GM12878 (cell line): ENCODE data around the gene SLC12A7. TPM values are rescaled to one million over a fixed set of nuclear protein-coding genes. Genes with fewer than 3 reads are reported as not detected.

ENCODE experiments used
- ATF2 ChIP-seq: IDR thresholded peaks from 2 replicates; pipeline ENCODE4 v1.6.1; 2012; ENCODE audit warnings: low read length, inconsistent platforms
- BCL3 ChIP-seq: IDR thresholded peaks from 2 replicates; pipeline ENCODE4 v1.6.1; 2011; ENCODE audit warnings: borderline replicate concordance, low read depth, mild to moderate bottlenecking, moderate library complexity, low read length; ENCODE audit not compliant: insufficient read depth, poor library complexity, severe bottlenecking
- HDAC2 ChIP-seq: fragments of 200-600 bp; sonication (generic); IDR thresholded peaks from 2 replicates; pipeline ENCODE4 v1.6.1; 2017
- IKZF1 ChIP-seq: fragments of 450-650 bp; conservative IDR thresholded peaks from 2 replicates; pipeline ENCODE4 v1.6.1; 2017; ENCODE audit warnings: antibody characterized with exemption, mild to moderate bottlenecking
- IRF5 ChIP-seq: fragments of 450-650 bp; IDR thresholded peaks from 2 replicates; pipeline ENCODE4 v1.6.1; 2017; ENCODE audit warnings: borderline replicate concordance
- MEF2A ChIP-seq: IDR thresholded peaks from 2 replicates; pipeline ENCODE4 v1.6.1; 2011; ENCODE audit warnings: low read depth, mild to moderate bottlenecking, low read length, moderate library complexity; ENCODE audit not compliant: insufficient read depth
- MLLT1 ChIP-seq: fragments of 450-650 bp; IDR thresholded peaks from 2 replicates; pipeline ENCODE4 v1.6.1; 2016; ENCODE audit warnings: mild to moderate bottlenecking
- MTA2 ChIP-seq: fragments of 450-650 bp; IDR thresholded peaks from 2 replicates; pipeline ENCODE4 v1.6.1; 2016; ENCODE audit warnings: low read depth, mild to moderate bottlenecking, moderate library complexity
- PKNOX1 ChIP-seq: fragments of 450-650 bp; IDR thresholded peaks from 2 replicates; pipeline ENCODE4 v1.6.1; 2016; ENCODE audit warnings: mild to moderate bottlenecking
- SMC3 ChIP-seq: IDR thresholded peaks from 2 replicates; pipeline ENCODE4 v1.6.1; 2011; ENCODE audit warnings: low read length, improper control_type of control experiment, borderline replicate concordance
- TAF1 ChIP-seq: IDR thresholded peaks from 2 replicates; pipeline ENCODE4 v1.6.1; 2011; ENCODE audit warnings: mild to moderate bottlenecking, low read depth, low read length, borderline replicate concordance
- YY1 ChIP-seq: IDR thresholded peaks from 2 replicates; pipeline ENCODE4 v1.6.1; 2011; ENCODE audit warnings: low read depth, mild to moderate bottlenecking, low read length
- ZBTB40 ChIP-seq: fragments of 450-650 bp; IDR thresholded peaks from 2 replicates; pipeline ENCODE4 v1.6.1; 2016; ENCODE audit warnings: mild to moderate bottlenecking, moderate library complexity, borderline replicate concordance
- ZNF274 ChIP-seq: IDR thresholded peaks from one replicate; pipeline ENCODE4 v1.8.0; 2011; ENCODE audit not compliant: insufficient read length, insufficient read depth
- ZZZ3 ChIP-seq: IDR thresholded peaks from 2 replicates; pipeline ENCODE4 v1.6.1; 2011; ENCODE audit warnings: low read depth; ENCODE audit not compliant: control insufficient read depth, insufficient read length
- polyA plus RNA-seq, 11 experiments: library from polyadenylated mRNA; depleted of rRNA in 4 of 11; unstranded in 6 of 11; stranded (reverse) in 5 of 11; fragments of >200 nt; fragmentation: Nextera tagmentation in 4 of 11; fragmentation: Illumina TruSeq in 1 of 11; extraction: Ambion mirVana in 4 of 11; extraction: Trizol in 1 of 11; gene quantifications; 1 replicate in 1 of 11; 2 replicates in 10 of 11; pipeline versions ENCODE4 v1.2.1 to v1.2.3, GENCODE V29; 2011 to 2016; ENCODE audit warnings: inconsistent platforms in 2 of 11, missing spikeins in 2 of 11, low read depth in 1 of 11
- total RNA-seq, 4 experiments: library from RNA; depleted of rRNA in 3 of 4; stranded (reverse); fragments of >200 nt in 3 of 4; fragmentation: Illumina TruSeq in 1 of 4; extraction: Trizol in 1 of 4; gene quantifications; 2 replicates each; pipeline versions ENCODE4 v1.2.1 to v1.2.3, GENCODE V29; 2013 to 2021

Gene SLC12A7
- total and polyA plus RNA-seq, 10 of the 15 experiments (the other 5 are each of a cell fraction or from before 2014, with no cell fraction given): 0.10 to 10.0 (median 2.9) TPM

- TF ChIP-seq ATF2: no peak
- TF ChIP-seq SMC3: no peak
- no peak for TF ChIP-seq MEF2A
- no peak for TF ChIP-seq BCL3
- no peak for TF ChIP-seq TAF1
- TF ChIP-seq PKNOX1: no peak
- no peak for TF ChIP-seq YY1
- no peak for TF ChIP-seq MLLT1
- TF ChIP-seq ZNF274: no peak
- no peak for TF ChIP-seq ZBTB40
- no peak for TF ChIP-seq IKZF1
- no peak for TF ChIP-seq IRF5
- no peak for TF ChIP-seq MTA2
- no peak for TF ChIP-seq HDAC2
- no peak for TF ChIP-seq ZZZ3
Measured at GRCh38 chr5:1045960-1046560, 65.8 kb downstream of the SLC12A7 start (continued).
